HepG2 (cell line): ENCODE results near the gene ZDHHC6. TPM values are rescaled to one million over a fixed set of nuclear protein-coding genes. Genes with fewer than 3 reads are reported as not detected.
A peak's percentile ranks its signal among the peaks of the same experiment; 100 is the strongest.

Experiments
- CAMTA2 ChIP-seq: sonication (generic); formaldehyde crosslinking; IDR thresholded peaks from 2 replicates; pipeline ENCODE4 v1.4.0; 2020; ENCODE audit warnings: mild to moderate bottlenecking, missing genetic modification reagents, borderline replicate concordance
- E2F1 ChIP-seq: sonication (generic); formaldehyde crosslinking; IDR thresholded peaks from 2 replicates; pipeline ENCODE4 v1.5.0; 2020; ENCODE audit warnings: missing genetic modification reagents
- FOXP4 ChIP-seq: sonication (generic); formaldehyde crosslinking; IDR thresholded peaks from 2 replicates; pipeline ENCODE4 v1.4.0; 2020; ENCODE audit warnings: missing genetic modification reagents
- HNF1A ChIP-seq, 2 experiments: sonication (generic) in 1 of 2; formaldehyde crosslinking in 1 of 2; IDR thresholded peaks; 2 replicates each; pipeline versions ENCODE4 v1.4.0 to v1.6.1; 2016 to 2020; ENCODE audit warnings: borderline replicate concordance in 1 of 2, low read depth in 1 of 2, mild to moderate bottlenecking in 1 of 2, missing genetic modification reagents in 1 of 2
- KLF11 ChIP-seq: IDR thresholded peaks from 2 replicates; pipeline ENCODE4 v1.6.1; 2016; ENCODE audit warnings: missing compliant biosample characterization
- LBX2 ChIP-seq: sonication (generic); formaldehyde crosslinking; IDR thresholded peaks from 2 replicates; pipeline ENCODE4 v1.5.0; 2020; ENCODE audit warnings: missing genetic modification reagents, mild to moderate bottlenecking, borderline replicate concordance
- MXI1 ChIP-seq: IDR thresholded peaks from 3 replicates; pipeline ENCODE4 v1.6.1; 2012; ENCODE audit warnings: low read depth, low read length, inconsistent platforms, borderline replicate concordance
- NR2F1 ChIP-seq, 2 experiments: fragments of 450-650 bp in 1 of 2; formaldehyde crosslinking in 1 of 2; IDR thresholded peaks; 2 replicates each; pipeline versions ENCODE4 v1.5.0 to v1.6.1; 2016 to 2020; ENCODE audit warnings: mild to moderate bottlenecking in 1 of 2, missing compliant biosample characterization in 1 of 2, missing genetic modification reagents in 1 of 2, moderate library complexity in 1 of 2
- ONECUT2 ChIP-seq: sonication (generic); formaldehyde crosslinking; IDR thresholded peaks from 2 replicates; pipeline ENCODE4 v1.4.0; 2020; ENCODE audit warnings: missing genetic modification reagents
- STAG1 ChIP-seq: sonication (generic); formaldehyde crosslinking; IDR thresholded peaks from 2 replicates; pipeline ENCODE4 v1.4.0; 2020; ENCODE audit warnings: missing genetic modification reagents
- TCF12 ChIP-seq, 2 experiments: fragments of 450-650 bp in 1 of 2; sonication (generic) in 1 of 2; formaldehyde crosslinking in 1 of 2; IDR thresholded peaks; 2 replicates each; pipeline versions ENCODE4 v1.6.1 to v1.8.0; 2017 to 2022; ENCODE audit warnings: antibody characterized with exemption in 1 of 2, mild to moderate bottlenecking in 1 of 2, missing genetic modification reagents in 1 of 2, moderate library complexity in 1 of 2
- TCF7L2 ChIP-seq: IDR thresholded peaks from 2 replicates; pipeline ENCODE4 v1.6.1; 2011; ENCODE audit warnings: mild to moderate bottlenecking, low read depth, low read length, moderate library complexity
- TOE1 ChIP-seq: sonication (generic); formaldehyde crosslinking; IDR thresholded peaks from 2 replicates; pipeline ENCODE4 v1.4.0; 2020; ENCODE audit warnings: mild to moderate bottlenecking, missing genetic modification reagents
- YEATS2 ChIP-seq: sonication (generic); formaldehyde crosslinking; IDR thresholded peaks from 2 replicates; pipeline ENCODE4 v1.4.0; 2020; ENCODE audit warnings: missing genetic modification reagents, borderline replicate concordance
- ZFP41 ChIP-seq: sonication (generic); formaldehyde crosslinking; IDR thresholded peaks from 2 replicates; pipeline ENCODE4 v1.4.0; 2020; ENCODE audit warnings: mild to moderate bottlenecking, missing genetic modification reagents, borderline replicate concordance
- ZNF234 ChIP-seq: sonication (generic); formaldehyde crosslinking; conservative IDR thresholded peaks from 2 replicates; pipeline ENCODE4 v1.5.1; 2020; ENCODE audit warnings: mild to moderate bottlenecking, missing genetic modification reagents
- ZNF264 ChIP-seq: sonication (generic); formaldehyde crosslinking; IDR thresholded peaks from 2 replicates; pipeline ENCODE4 v1.4.0; 2020; ENCODE audit warnings: missing genetic modification reagents
- ZNF337 ChIP-seq: sonication (generic); formaldehyde crosslinking; IDR thresholded peaks from 2 replicates; pipeline ENCODE4 v1.5.1; 2020; ENCODE audit warnings: missing genetic modification reagents, low read depth, mild to moderate bottlenecking, borderline replicate concordance
- ZNF558 ChIP-seq: sonication (generic); formaldehyde crosslinking; IDR thresholded peaks from 2 replicates; pipeline ENCODE4 v1.9.0; 2022; ENCODE audit warnings: mild to moderate bottlenecking, missing genetic modification reagents, borderline replicate concordance
- ZNF572 ChIP-seq: sonication (generic); formaldehyde crosslinking; IDR thresholded peaks from 2 replicates; pipeline ENCODE4 v1.5.1; 2020; ENCODE audit warnings: mild to moderate bottlenecking, missing genetic modification reagents
- ZNF775 ChIP-seq: sonication (generic); formaldehyde crosslinking; IDR thresholded peaks from 2 replicates; pipeline ENCODE4 v1.4.0; 2020; ENCODE audit warnings: missing genetic modification reagents, mild to moderate bottlenecking, moderate library complexity, borderline replicate concordance
- ZNF839 ChIP-seq: sonication (generic); formaldehyde crosslinking; IDR thresholded peaks from 2 replicates; pipeline ENCODE4 v1.4.0; 2020; ENCODE audit warnings: missing genetic modification reagents, mild to moderate bottlenecking, borderline replicate concordance
- polyA plus RNA-seq, 8 experiments: library from polyadenylated mRNA; depleted of rRNA in 3 of 8; stranded (reverse) in 7 of 8; unstranded in 1 of 8; fragments of >200 nt; fragmentation: Illumina TruSeq in 4 of 8; extraction: Trizol in 4 of 8; gene quantifications; 2 replicates each; pipeline versions ENCODE4 v1.2.1 to v1.2.3, GENCODE V29; 2011 to 2016; ENCODE audit warnings: low read depth in 4 of 8, missing spikeins in 1 of 8, mixed read lengths in 1 of 8; ENCODE audit not compliant: insufficient read depth in 1 of 8
- total RNA-seq, 5 experiments: library from RNA; depleted of rRNA; stranded (reverse); fragments of >200 nt; fragmentation: Illumina TruSeq; extraction: Trizol; gene quantifications; 2 replicates each; pipeline ENCODE4 v1.2.3, GENCODE V29; 2016; ENCODE audit warnings: low read depth in 1 of 5

The ZDHHC6 gene
- total and polyA plus RNA-seq, 2 of the 13 experiments (the other 11 are each of a cell fraction or from before 2014, with no cell fraction given), result 20.9 to 49.4 TPM

- TF ChIP-seq NR2F1 (CRISPR knock-in tag; IDR thresholded peaks at IDR 0.05) (peak in 1 of 2 experiments; percentile 16; a peak in 1 of 4 replicates), ZNF264 (peak; percentile 70; the same call in 1 of the 2 replicates), E2F1 (no peak), ZNF572 (CRISPR knock-in tag) (no peak), LBX2 (CRISPR knock-in tag) (no peak), ZNF558 (CRISPR knock-in tag) (no peak), HNF1A (IDR thresholded peaks at IDR 0.05; ENCODE audit: low read depth) (peak; percentile 100), HNF1A (CRISPR knock-in tag; IDR thresholded peaks at IDR 0.05; ENCODE audit: borderline replicate concordance) (peak; percentile 100), ZNF775 (CRISPR knock-in tag) (no peak), STAG1 (peak; percentile 7; the same call in 1 of the 2 replicates), FOXP4 (CRISPR knock-in tag) (peak; percentile 98), ZNF337 (peak; percentile 37; the same call in 1 of the 2 replicates), YEATS2 (CRISPR knock-in tag) (peak; percentile 44; the same call in 1 of the 2 replicates), TCF7L2 (peak; percentile 83), MXI1 (peak; percentile 80; the same call in 1 of the 3 replicates), ZNF839 (no peak), ZFP41 (CRISPR knock-in tag) (no peak), ZNF234 (no peak), KLF11 (CRISPR knock-in tag) (no peak), CAMTA2 (CRISPR knock-in tag) (no peak), TOE1 (CRISPR knock-in tag) (0 out of 2 replicates have a peak, but pooled peaks have one; percentile 13), ONECUT2 (0 out of 2 replicates have a peak, but pooled peaks have one; percentile 60), TCF12 (IDR thresholded peaks at IDR 0.05) (no peak), TCF12 (CRISPR knock-in tag; IDR thresholded peaks at IDR 0.05) (no peak; the same call in 1 of the 2 replicates)
These were observed 52.2 kb downstream of the ZDHHC6 start (continued) for GRCh38 chr10:112394475-112394875.
